Neural cell (in vitro differentiated cells): ENCODE results near the gene RRAGA. TPM values are rescaled to one million over a fixed set of nuclear protein-coding genes. Genes with fewer than 3 reads are reported as not detected.
"Not testable (repeated sequence)": the region's sequence is repeated elsewhere in the genome, so short reads cannot be mapped to it uniquely, and the experiment has no call there.

Source experiments
- H2AFZ ChIP-seq: fragments of 200-600, 300-800 bp; sonication (generic), shearing (Covaris generic); 2 replicates; pipeline ENCODE4 v1.6.0; 2014; ENCODE audit warnings: low read depth, mild to moderate bottlenecking, antibody characterized with exemption, low read length, moderate library complexity
- H3F3A ChIP-seq: fragments of 200-600 bp; shearing (Covaris generic); 2 replicates; pipeline ENCODE4 v1.6.1; 2016; ENCODE audit warnings: mild to moderate bottlenecking, moderate library complexity, mixed read lengths, antibody characterized with exemption, low read length; ENCODE audit not compliant: insufficient read depth, poor library complexity, severe bottlenecking
- H3K27ac ChIP-seq: fragments of 200-600, 300-800 bp; sonication (generic), shearing (Covaris generic); 2 replicates; pipeline ENCODE4 v1.5.1; 2014; ENCODE audit warnings: mild to moderate bottlenecking, low read length, moderate library complexity
- H3K27me3 ChIP-seq: fragments of 300-800, 200-600 bp; sonication (generic), shearing (Covaris generic); 2 replicates; pipeline ENCODE4 v1.6.0; 2014; ENCODE audit warnings: mild to moderate bottlenecking, low read depth, low read length, moderate library complexity; ENCODE audit not compliant: insufficient read depth
- H3K36me3 ChIP-seq: fragments of 300-800, 200-600 bp; sonication (generic), shearing (Covaris generic); 2 replicates; pipeline ENCODE4 v1.5.1; 2014; ENCODE audit warnings: mild to moderate bottlenecking, antibody characterized with exemption, low read length, moderate library complexity; ENCODE audit not compliant: insufficient read depth
- H3K4me2 ChIP-seq: fragments of 300-800, 200-600 bp; sonication (generic), shearing (Covaris generic); 2 replicates; pipeline ENCODE4 v1.6.0; 2014; ENCODE audit warnings: mild to moderate bottlenecking, low read length
- H3K4me3 ChIP-seq: fragments of 300-800, 200-600 bp; sonication (generic), shearing (Covaris generic); 2 replicates; pipeline ENCODE4 v1.5.1; 2014; ENCODE audit warnings: mild to moderate bottlenecking, low read length, moderate library complexity
- H3K79me2 ChIP-seq: fragments of 200-600 bp; shearing (Covaris generic); replicated peaks from 2 replicates; pipeline ENCODE4 v1.6.0; 2014; ENCODE audit warnings: mild to moderate bottlenecking, low read length, moderate library complexity; ENCODE audit not compliant: insufficient read depth
- H3K9ac ChIP-seq: fragments of 300-800, 200-600 bp; sonication (generic), shearing (Covaris generic); 2 replicates; pipeline ENCODE4 v1.6.1; 2016; ENCODE audit warnings: mild to moderate bottlenecking, low read length, mixed read lengths
- H3K9me2 ChIP-seq: fragments of 200-600 bp; shearing (Covaris generic); 2 replicates; pipeline ENCODE4 v1.6.1; 2016; ENCODE audit warnings: mild to moderate bottlenecking, low read length, mixed read lengths; ENCODE audit not compliant: insufficient read depth
- H3K9me3 ChIP-seq: fragments of 200-600, 300-800 bp; sonication (generic), shearing (Covaris generic); 2 replicates; pipeline ENCODE4 v1.6.1; 2016; ENCODE audit warnings: mild to moderate bottlenecking, mixed run types, low read length, moderate library complexity, mixed read lengths
- H4K20me1 ChIP-seq: fragments of 200-600 bp; shearing (Covaris generic); 2 replicates; pipeline ENCODE4 v1.6.1; 2016; ENCODE audit warnings: mild to moderate bottlenecking, mixed run types; ENCODE audit not compliant: insufficient read depth
- EP300 ChIP-seq: fragments of 450-650 bp; conservative IDR thresholded peaks from 2 replicates; pipeline ENCODE4 v1.6.1; 2014; ENCODE audit warnings: antibody characterized with exemption, mild to moderate bottlenecking, moderate library complexity; ENCODE audit not compliant: poor library complexity, severe bottlenecking
- RAD21 ChIP-seq: fragments of 450-650 bp; conservative IDR thresholded peaks from 2 replicates; pipeline ENCODE4 v1.6.1; 2014; ENCODE audit warnings: antibody characterized with exemption, mild to moderate bottlenecking, moderate library complexity
- REST ChIP-seq: IDR thresholded peaks from 2 replicates; pipeline ENCODE4 v1.6.1; 2012; ENCODE audit warnings: borderline replicate concordance
- polyA plus RNA-seq: library from polyadenylated mRNA; depleted of rRNA; stranded (reverse); fragments of >200 nt; gene quantifications from 2 replicates; pipeline ENCODE4 v1.2.3, GENCODE V29; 2014
- small RNA-seq, 3 experiments: library from RNA; depleted of rRNA; stranded (forward); fragments of <200 nt; gene quantifications; one replicate each; pipeline ENCODE3, GENCODE V24; 2012

The RRAGA gene
- polyA plus RNA-seq, 1 donor from 2014 or later = 81.5 TPM

- TF ChIP-seq REST = no peak
- TF ChIP-seq RAD21 = no peak
- TF ChIP-seq EP300 = no peak
- no peak overlapping the region for H2AFZ ChIP-seq
- no peaks in the 10 kb centered on the region for H4K20me1 ChIP-seq
- no peak overlapping the region for H3K4me3 ChIP-seq
- H3K9me3 ChIP-seq = no peaks in the 10 kb centered on the region
- peaks cover 4% of the 10 kb centered on the region for H3K36me3 ChIP-seq
- no peaks in the 10 kb centered on the region for H3F3A ChIP-seq
- H3K9me2 ChIP-seq = no peaks in the 10 kb centered on the region
- H3K79me2 ChIP-seq = no peaks in the 10 kb centered on the region
- no peak overlapping the region for H3K4me2 ChIP-seq
- H3K27ac ChIP-seq = no peak overlapping the region
- H3K9ac ChIP-seq = no peak overlapping the region
- H3K27me3 ChIP-seq = no peaks in the 10 kb centered on the region
Observed at GRCh38 chr9:19087106-19088000, 38.1 kb downstream of the RRAGA start.

GRCh38 chr9:19097431-19097830 is 48.2 kb downstream of the RRAGA start:
- H3K36me3 ChIP-seq, H3K9me3 ChIP-seq, H2AFZ ChIP-seq, H3K27ac ChIP-seq, H3K4me2 ChIP-seq, H3F3A ChIP-seq, H3K9me2 ChIP-seq, H3K4me3 ChIP-seq, H3K9ac ChIP-seq, H4K20me1 ChIP-seq, H3K27me3 ChIP-seq: not testable (repeated sequence)
- peaks cover 33% of the 10 kb centered on the region for H3K79me2 ChIP-seq

Small RNAs within 50 kb of the gene (small RNA-seq; reads per million reads assigned to genes)
- gene RF00019 = 0 to 1.2 (median 0) reads per million in 3 experiments
- gene RNU6-264P = 0 reads per million in 3 experiments
- 179 to 235 (median 214) reads per million in 3 experiments for gene SCARNA8

Other genes with a start within 250 kb of the RRAGA start
- not detected in 2 replicates for gene SAXO1, start 16.2 kb upstream of the RRAGA start, polyA plus RNA-seq
- 13.5 and 15.2 TPM in 2 replicates for gene HAUS6, start 53.5 kb downstream of the RRAGA start, polyA plus RNA-seq
- 6.7 and 6.9 TPM in 2 replicates for gene PLIN2, start 78.1 kb downstream of the RRAGA start, polyA plus RNA-seq
- 41.9 and 51.8 TPM in 2 replicates for gene DENND4C, start 181.3 kb downstream of the RRAGA start, polyA plus RNA-seq